CD4-positive, alpha-beta memory T cell (primary cell): Measurements from ENCODE around the gene TGFA. TPM values are rescaled to one million over a fixed set of nuclear protein-coding genes. Genes with fewer than 3 reads are reported as not detected.

Experiments
- CTCF ChIA-PET: fragments of 350-600 bp; sonication (Branson Sonifier 250); formaldehyde crosslinking; loops from one replicate; lab custom pipeline; 2021; ENCODE audit warnings: inconsistent platforms; ENCODE audit not compliant: partially characterized antibody; lab: Charles Lee
- POLR2A ChIA-PET: fragments of 350-600 bp; sonication (Branson Sonifier 250); formaldehyde crosslinking; loops from one replicate; lab custom pipeline; 2021; ENCODE audit not compliant: partially characterized antibody; lab: Charles Lee
- DNase-seq, 5 donors: peaks; one replicate each; pipeline versions ENCODE4 v3.0.0 to v3.0.0-alpha.2; 2020 to 2022; ENCODE audit warnings: mixed read lengths in 1 of 5
- H3K27ac ChIP-seq: one replicate; pipeline ENCODE4 v1.7.0; 2013; ENCODE audit warnings: low read depth, low read length
- H3K27me3 ChIP-seq: 2 replicates; pipeline ENCODE4 v1.7.0; 2013; ENCODE audit warnings: mild to moderate bottlenecking, low read length, moderate library complexity; ENCODE audit not compliant: insufficient read depth
- H3K36me3 ChIP-seq: 2 replicates; pipeline ENCODE4 v1.7.0; 2013; ENCODE audit warnings: mild to moderate bottlenecking, low read length, moderate library complexity; ENCODE audit not compliant: insufficient read depth
- H3K4me1 ChIP-seq: 2 replicates; pipeline ENCODE4 v1.7.0; 2013; ENCODE audit warnings: mild to moderate bottlenecking, low read length, moderate library complexity; ENCODE audit not compliant: insufficient read depth
- H3K4me3 ChIP-seq, 2 donors: one replicate each; pipeline ENCODE4 v1.7.0; 2013; ENCODE audit warnings: low read length in 2 of 2, mild to moderate bottlenecking in 1 of 2
- H3K9me3 ChIP-seq, 2 donors: one replicate each; pipeline ENCODE4 v1.7.0; 2013; ENCODE audit warnings: low read length in 2 of 2, control low read depth in 1 of 2; ENCODE audit not compliant: control insufficient read depth in 1 of 2
- H3K27ac Mint-ChIP-seq, 7 donors: one replicate each; pipeline ENCODE4 v1.8.0; 2020 to 2021; ENCODE audit warnings: mixed read lengths in 7 of 7, mild to moderate bottlenecking in 6 of 7, inconsistent platforms in 3 of 7, moderate library complexity in 3 of 7
- H3K27me3 Mint-ChIP-seq, 2 donors: one replicate each; pipeline ENCODE4 v1.8.0; 2020 to 2021; ENCODE audit warnings: mixed read lengths in 2 of 2
- H3K36me3 Mint-ChIP-seq, 2 donors: one replicate each; pipeline ENCODE4 v1.8.0; 2020 to 2021; ENCODE audit warnings: mixed read lengths in 2 of 2, inconsistent platforms in 1 of 2, mild to moderate bottlenecking in 1 of 2
- H3K4me1 Mint-ChIP-seq, 4 donors: one replicate each; pipeline ENCODE4 v1.8.0; 2020 to 2021; ENCODE audit warnings: mixed read lengths in 4 of 4, mild to moderate bottlenecking in 1 of 4
- H3K4me3 Mint-ChIP-seq, 8 donors: one replicate each; pipeline ENCODE4 v1.8.0; 2020 to 2021; ENCODE audit warnings: mixed read lengths in 8 of 8, mild to moderate bottlenecking in 7 of 8, moderate library complexity in 6 of 8, inconsistent platforms in 3 of 8
- H3K9me3 Mint-ChIP-seq, 8 donors: one replicate each; pipeline ENCODE4 v1.8.0; 2020 to 2021; ENCODE audit warnings: mixed read lengths in 8 of 8, mild to moderate bottlenecking in 5 of 8, inconsistent platforms in 3 of 8, moderate library complexity in 1 of 8
- intact Hi-C: fragments of 100-400 bp; cut with micrococcal nuclease; formaldehyde crosslinking; loops from one replicate; pipeline ENCODE4 v1.15.1; 2023
- polyA plus RNA-seq, 2 donors: library from polyadenylated mRNA; unstranded; fragments of 300-500 nt; fragmentation: Illumina TruSeq; gene quantifications; one replicate each; pipeline ENCODE4 v1.2.3, GENCODE V29; 2021
- total RNA-seq, 2 experiments: library from RNA; stranded (reverse); gene quantifications; one replicate each; pipeline ENCODE4 v1.2.3, GENCODE V29; 2021

The TGFA gene
- total and polyA plus RNA-seq, 4 experiments from 2014 or later = 0.46 to 4.2 (median 2.3) TPM

DNA sequence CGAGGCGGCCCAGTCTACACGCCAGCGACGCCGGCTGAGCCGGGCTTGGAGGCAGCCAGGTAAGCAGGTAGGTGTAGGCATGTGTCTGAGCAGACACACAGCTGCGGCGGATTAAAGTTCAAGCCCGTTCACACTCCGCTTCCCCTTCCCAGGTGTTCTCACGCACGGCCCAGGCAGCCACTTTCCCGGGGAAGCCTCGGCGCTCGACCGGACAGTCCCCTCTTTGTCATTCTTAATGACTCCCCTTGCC is 367 bp downstream of the TGFA start:
- ChIA-PET POLR2A (interaction anchor here (1.1 to 1.2 kb wide), 2 partner anchors 29 to 112 kb away, joined by 3 to 4 read pairs; no protein-coding TSS in a partner anchor), CTCF (interaction anchor here (1.0 to 1.4 kb wide), 6 partner anchors 9 to 212 kb away, joined by 3 to 5 read pairs (median 3); no protein-coding TSS in a partner anchor)
- H3K27ac Mint-ChIP-seq = peak overlapping the region; percentile 77 to 93 (median 86)
- no peaks in the 10 kb centered on the region for H3K9me3 ChIP-seq
- H3K4me3 ChIP-seq = peak overlapping the region; percentile 47 to 62
- H3K36me3 Mint-ChIP-seq = peaks cover 0 to 3% of the 10 kb centered on the region in 2 donors
- peak overlapping the region; percentile 39 for H3K27ac ChIP-seq
- intact Hi-C loops = loop anchor here (1.0 to 5.0 kb wide), 3 partner anchors 95 to 250 kb away; partner anchors contain the start of gene FAM136A
- no peaks in the 10 kb centered on the region for H3K36me3 ChIP-seq
- peak in 3 of 5 donors; percentile 38 to 60 (median 38) for DNase-seq
- H3K9me3 Mint-ChIP-seq = no peaks in the 10 kb centered on the region
- H3K4me1 ChIP-seq = peaks cover 26% of the 10 kb centered on the region
- H3K27me3 ChIP-seq = peaks cover 5% of the 10 kb centered on the region
- H3K4me1 Mint-ChIP-seq = peaks cover 14 to 40% (median 26%) of the 10 kb centered on the region in 4 donors
- peak overlapping the region; percentile 87 to 96 (median 91) for H3K4me3 Mint-ChIP-seq
- peaks cover 0 to 14% of the 10 kb centered on the region in 2 donors for H3K27me3 Mint-ChIP-seq

DNA sequence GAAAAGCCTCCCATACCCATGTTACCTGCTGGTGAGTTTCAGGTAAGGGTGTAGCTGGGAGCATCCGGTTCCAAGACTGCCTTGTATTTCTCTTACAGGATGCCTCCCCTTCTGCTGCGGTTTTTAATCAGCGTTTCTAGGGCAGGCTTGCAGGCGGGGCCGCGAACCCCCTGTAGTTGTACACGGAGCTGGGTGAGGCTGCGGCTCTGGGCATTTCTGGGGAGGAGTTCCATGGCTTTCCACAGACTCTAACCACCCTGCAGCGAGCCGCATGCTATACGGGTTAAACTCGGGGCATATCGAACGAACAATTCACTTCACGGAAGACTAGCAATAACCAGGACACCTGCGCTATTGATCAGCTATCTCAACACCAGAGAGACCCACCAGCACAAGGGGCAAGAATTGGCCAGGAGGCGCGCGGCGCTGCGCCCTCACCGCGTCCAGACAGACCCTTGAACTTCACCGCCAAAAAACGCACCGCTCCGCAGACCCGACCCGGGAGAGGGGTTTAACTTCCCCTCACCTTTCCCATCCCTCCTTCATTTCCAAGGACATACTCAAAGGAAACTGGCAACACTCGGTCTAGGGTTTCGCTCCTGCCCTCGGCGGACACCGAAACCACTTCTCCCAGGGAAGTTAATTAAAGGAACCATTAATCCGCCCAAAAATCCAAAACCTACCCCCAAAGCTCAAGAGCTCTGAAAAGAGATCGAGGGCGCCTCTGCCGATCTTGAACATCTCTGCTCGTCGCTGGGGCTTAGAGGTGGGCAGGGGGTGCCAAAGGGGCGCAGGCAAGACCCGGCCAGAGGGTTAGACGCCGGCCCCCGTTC is 909 bp downstream of the TGFA start:
- H3K9me3 Mint-ChIP-seq = no peaks in the 10 kb centered on the region
- peaks cover 5% of the 10 kb centered on the region for H3K27me3 ChIP-seq
- peak overlapping the region; percentile 38 to 62 for H3K4me3 ChIP-seq
- H3K9me3 ChIP-seq = no peaks in the 10 kb centered on the region
- intact Hi-C loops = loop anchor here (1.0 to 5.0 kb wide), 3 partner anchors 96 to 250 kb away; partner anchors contain the start of gene FAM136A
- peaks cover 0 to 3% of the 10 kb centered on the region in 2 donors for H3K36me3 Mint-ChIP-seq
- POLR2A ChIA-PET = interaction anchor here (1.2 kb wide), 1 partner anchor 29 kb away, joined by 3 read pairs; no protein-coding TSS in a partner anchor
- peaks cover 14 to 40% (median 26%) of the 10 kb centered on the region in 4 donors for H3K4me1 Mint-ChIP-seq
- H3K27ac Mint-ChIP-seq = peak overlapping the region; percentile 80 to 94 (median 88)
- CTCF ChIA-PET = interaction anchor here (0.8 to 1.4 kb wide), 9 partner anchors 9 to 250 kb away, joined by 3 to 5 read pairs (median 3); no protein-coding TSS in a partner anchor
- H3K27ac ChIP-seq = peak overlapping the region; percentile 39
- no peaks in the 10 kb centered on the region for H3K36me3 ChIP-seq
- peaks cover 26% of the 10 kb centered on the region for H3K4me1 ChIP-seq
- peak overlapping the region; percentile 87 to 96 (median 91) for H3K4me3 Mint-ChIP-seq
- H3K27me3 Mint-ChIP-seq = peaks cover 0 to 11% of the 10 kb centered on the region in 2 donors
- DNase-seq = peak in 4 of 5 donors; percentile 2 to 22 (median 14)

DNA sequence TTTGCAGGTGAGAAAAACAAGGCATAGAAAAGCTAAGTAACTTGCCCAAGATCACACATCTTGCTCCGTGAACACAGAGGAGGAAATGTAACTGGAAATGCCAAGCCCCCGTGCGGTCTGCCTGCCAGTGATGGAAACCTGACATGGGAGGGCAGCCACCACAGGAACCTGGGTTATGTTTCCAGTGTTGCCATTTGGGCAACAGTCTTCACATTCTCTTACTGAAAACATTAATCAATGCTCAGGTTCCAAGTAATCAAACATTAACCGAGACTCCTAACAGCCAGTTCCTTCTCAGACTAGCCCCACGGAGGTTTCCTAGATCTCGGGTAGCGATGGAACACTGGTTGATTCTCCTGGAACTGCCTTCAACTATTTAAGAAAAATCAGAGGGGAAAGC is 2.5 kb downstream of the TGFA start:
- no peaks in the 10 kb centered on the region for H3K36me3 ChIP-seq
- intact Hi-C loops = loop anchor here (5.0 kb wide), 1 partner anchor 209 kb away; no protein-coding TSS in a partner anchor
- peak overlapping the region in 6 of 7 donors; percentile 2 to 75 (median 8) for H3K27ac Mint-ChIP-seq
- H3K27ac ChIP-seq = no peak overlapping the region
- H3K4me1 ChIP-seq = peaks cover 26% of the 10 kb centered on the region
- peaks cover 14 to 40% (median 26%) of the 10 kb centered on the region in 4 donors for H3K4me1 Mint-ChIP-seq
- POLR2A ChIA-PET = interaction anchor here (1.3 kb wide), 1 partner anchor 110 kb away, joined by 4 read pairs; no protein-coding TSS in a partner anchor
- H3K9me3 ChIP-seq = no peaks in the 10 kb centered on the region
- peak overlapping the region in 3 of 8 donors; percentile 6 to 58 (median 36) for H3K4me3 Mint-ChIP-seq
- H3K27me3 ChIP-seq = no peaks in the 10 kb centered on the region
- H3K4me3 ChIP-seq = no peak overlapping the region
- H3K36me3 Mint-ChIP-seq = peaks cover 0 to 3% of the 10 kb centered on the region in 2 donors
- CTCF ChIA-PET = interaction anchor here (0.9 to 1.0 kb wide), 2 partner anchors 96 to 211 kb away, joined by 3 read pairs; no protein-coding TSS in a partner anchor
- DNase-seq = no peak
- H3K27me3 Mint-ChIP-seq = peaks cover 0 to 4% of the 10 kb centered on the region in 2 donors
- H3K9me3 Mint-ChIP-seq = no peaks in the 10 kb centered on the region

DNA sequence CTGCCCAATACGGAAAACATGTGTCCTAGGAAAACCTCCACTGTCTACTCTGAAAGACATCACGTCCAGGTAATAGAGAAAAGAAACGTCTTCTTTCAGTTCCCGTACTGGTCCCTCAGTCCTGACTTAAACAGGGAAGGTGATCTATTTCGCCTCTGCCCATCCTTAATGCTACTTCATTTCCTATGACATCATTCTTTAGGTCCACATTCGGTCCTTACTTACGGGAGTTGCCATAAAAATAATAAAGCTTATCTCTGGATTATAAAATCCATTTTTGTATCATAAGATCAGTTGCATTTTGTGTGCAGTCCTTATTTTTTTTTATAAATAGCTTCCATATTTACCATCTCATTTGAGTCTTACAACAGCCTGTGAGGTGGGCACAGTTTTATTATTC is 3.7 kb downstream of the TGFA start:
- H3K27me3 ChIP-seq = no peaks in the 10 kb centered on the region
- CTCF ChIA-PET = no interaction called here
- H3K4me3 ChIP-seq = no peak overlapping the region
- intact Hi-C loops = loop anchor here (5.0 kb wide), 1 partner anchor 208 kb away; no protein-coding TSS in a partner anchor
- H3K9me3 ChIP-seq = no peaks in the 10 kb centered on the region
- H3K36me3 Mint-ChIP-seq = peaks cover 0 to 3% of the 10 kb centered on the region in 2 donors
- no peaks in the 10 kb centered on the region for H3K36me3 ChIP-seq
- H3K9me3 Mint-ChIP-seq = no peaks in the 10 kb centered on the region
- H3K4me1 Mint-ChIP-seq = peaks cover 13 to 38% (median 24%) of the 10 kb centered on the region in 4 donors
- H3K4me3 Mint-ChIP-seq = no peak overlapping the region
- no peak overlapping the region for H3K27ac ChIP-seq
- POLR2A ChIA-PET = no interaction called here
- no peak overlapping the region for H3K27ac Mint-ChIP-seq
- DNase-seq = no peak
- H3K4me1 ChIP-seq = peaks cover 23% of the 10 kb centered on the region
- peaks cover 0 to 4% of the 10 kb centered on the region in 2 donors for H3K27me3 Mint-ChIP-seq

DNA sequence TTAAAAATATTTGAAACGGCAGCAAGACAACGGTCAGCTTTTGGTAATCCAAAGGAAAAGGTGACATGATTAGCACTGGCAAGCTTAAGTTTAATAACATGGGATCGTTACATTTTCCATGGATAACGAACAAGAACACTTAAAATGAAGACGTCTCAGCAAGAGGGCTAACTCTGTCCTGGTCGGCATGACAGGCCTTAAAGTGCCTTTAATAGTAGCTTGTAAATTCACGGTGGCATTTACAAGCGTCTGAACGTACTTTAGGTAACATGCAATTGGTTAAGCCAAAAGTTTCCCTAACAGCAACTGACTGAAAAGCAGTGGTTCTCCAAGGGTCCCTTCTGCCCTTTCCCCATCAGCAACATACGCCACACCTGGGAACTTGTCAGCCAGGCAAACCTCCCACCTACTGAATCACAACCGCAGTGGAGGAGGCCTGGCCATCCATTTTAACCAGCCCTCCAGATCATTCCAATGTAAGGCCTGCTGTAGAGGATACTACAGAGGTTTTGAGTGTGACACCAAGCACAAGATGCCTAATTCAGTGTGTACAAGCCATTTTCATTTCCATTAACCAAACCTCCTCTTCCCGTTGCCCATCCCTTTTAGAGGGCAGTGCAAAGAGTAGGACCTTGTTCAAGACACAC is 4.4 kb downstream of the TGFA start:
- Histone ChIP-seq H3K27me3 (no peaks in the 10 kb centered on the region), H3K9me3 (no peaks in the 10 kb centered on the region), H3K4me3 (no peak overlapping the region), H3K27ac (no peak overlapping the region), H3K36me3 (no peaks in the 10 kb centered on the region), H3K4me1 (peaks cover 15% of the 10 kb centered on the region)
- Mint-ChIP-seq H3K9me3 (no peaks in the 10 kb centered on the region), H3K4me1 (peaks cover 10 to 31% (median 18%) of the 10 kb centered on the region in 4 donors), H3K36me3 (peaks cover 0 to 3% of the 10 kb centered on the region in 2 donors), H3K27ac (no peak overlapping the region), H3K4me3 (no peak overlapping the region), H3K27me3 (peaks cover 1 to 4% of the 10 kb centered on the region in 2 donors)
- no peak for DNase-seq
- ChIA-PET CTCF (interaction anchor here (0.7 kb wide), 1 partner anchor 13 kb away, joined by 4 read pairs; no protein-coding TSS in a partner anchor), POLR2A (no interaction called here)
- intact Hi-C loops = no loop called here

DNA sequence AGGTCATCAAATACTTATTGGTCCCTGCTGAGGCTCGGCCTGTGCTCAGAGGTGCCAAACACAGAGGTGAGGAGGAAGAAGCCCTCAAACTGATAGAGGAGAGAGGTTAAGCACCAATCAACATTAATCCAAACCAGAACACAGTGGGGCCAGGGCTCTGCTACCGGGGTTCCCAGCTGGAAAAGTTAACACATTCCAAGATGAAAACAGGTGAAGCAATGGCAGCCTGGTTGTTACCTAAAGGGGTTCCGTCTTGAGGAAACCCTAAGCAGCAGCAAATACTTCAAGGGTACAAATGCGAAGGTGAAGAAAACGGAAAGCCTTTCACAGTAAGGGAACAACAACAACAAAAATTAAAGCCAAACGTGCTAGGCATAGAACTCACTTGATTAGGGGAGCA is 5.4 kb downstream of the TGFA start:
- intact Hi-C loops = no loop called here
- POLR2A ChIA-PET = no interaction called here
- CTCF ChIA-PET = no interaction called here
- Mint-ChIP-seq H3K36me3 (peaks cover 0 to 3% of the 10 kb centered on the region in 2 donors), H3K4me1 (peaks cover 9 to 26% (median 16%) of the 10 kb centered on the region in 4 donors), H3K4me3 (no peak overlapping the region), H3K27ac (no peak overlapping the region), H3K27me3 (peaks cover 1 to 4% of the 10 kb centered on the region in 2 donors), H3K9me3 (no peaks in the 10 kb centered on the region)
- no peak overlapping the region for H3K4me3 ChIP-seq
- no peak for DNase-seq
- no peaks in the 10 kb centered on the region for H3K27me3 ChIP-seq
- no peaks in the 10 kb centered on the region for H3K36me3 ChIP-seq
- H3K27ac ChIP-seq = no peak overlapping the region
- peaks cover 15% of the 10 kb centered on the region for H3K4me1 ChIP-seq
- no peaks in the 10 kb centered on the region for H3K9me3 ChIP-seq
